HEK293 (cell line): ENCODE data around the gene HSD17B12.

Source experiments
- CTCF ChIA-PET: fragments of 350-600 bp; formaldehyde crosslinking; extraction: SDS; loops from one replicate; lab custom pipeline; 2021; ENCODE audit warnings: antibody characterized with exemption; lab: Yijun Ruan, JAX
- POLR2A ChIA-PET: fragments of 300-600 bp; formaldehyde crosslinking; extraction: SDS; loops from one replicate; lab custom pipeline; 2020; ENCODE audit warnings: antibody characterized with exemption, inconsistent platforms; lab: Yijun Ruan, JAX
- H3K27ac ChIP-seq: fragments of 200-500 bp; sonication (Bioruptor generic); 2 replicates; pipeline ENCODE4 v1.5.1; 2014; ENCODE audit warnings: low read depth, low read length, control low read depth, inconsistent platforms; ENCODE audit errors: extremely low read depth
- H3K36me3 ChIP-seq, 2 experiments: fragments of 200-500 bp in 1 of 2; sonication (Bioruptor generic) in 1 of 2; 1 replicate in 1 of 2; 2 replicates in 1 of 2; pipeline ENCODE4 v1.5.1; 2014 to 2017; ENCODE audit warnings: inconsistent platforms in 2 of 2, low read length in 2 of 2; ENCODE audit not compliant: control insufficient read depth in 2 of 2, insufficient read depth in 1 of 2
- H3K4me1 ChIP-seq: fragments of 200-500 bp; sonication (Bioruptor generic); 2 replicates; pipeline ENCODE4 v1.5.1; 2014; ENCODE audit warnings: mild to moderate bottlenecking, low read length, inconsistent platforms; ENCODE audit not compliant: control insufficient read depth, insufficient read depth
- H3K4me3 ChIP-seq: 2 replicates; pipeline ENCODE4 v1.5.1; 2011; ENCODE audit warnings: low read depth, mild to moderate bottlenecking, control low read depth, low read length, moderate library complexity
- H3K9me3 ChIP-seq: fragments of 200-500 bp; sonication (Bioruptor generic); 2 replicates; pipeline ENCODE4 v1.5.1; 2014; ENCODE audit warnings: low read depth, low read length, inconsistent platforms; ENCODE audit not compliant: control insufficient read depth, insufficient read depth
- GFI1B ChIP-seq: fragments of 450-650 bp; formaldehyde crosslinking; IDR thresholded peaks from 2 replicates; pipeline ENCODE4 v1.5.1; 2016; ENCODE audit warnings: missing biosample characterization, missing genetic modification characterization
- GLIS1 ChIP-seq: fragments of 450-650 bp; formaldehyde crosslinking; IDR thresholded peaks from 2 replicates; pipeline ENCODE4 v1.5.1; 2016; ENCODE audit warnings: missing biosample characterization, missing genetic modification characterization
- HOXA7 ChIP-seq: sonication (generic); formaldehyde crosslinking; IDR thresholded peaks from 2 replicates; pipeline ENCODE4 v1.8.1; 2022; ENCODE audit warnings: missing genetic modification reagents, borderline replicate concordance
- HOXC10 ChIP-seq: sonication (generic); formaldehyde crosslinking; IDR thresholded peaks from 2 replicates; pipeline ENCODE4 v1.8.1; 2023; ENCODE audit warnings: mild to moderate bottlenecking, missing genetic modification reagents
- IKZF3 ChIP-seq: fragments of 450-650 bp; IDR thresholded peaks from 2 replicates; pipeline ENCODE4 v1.5.0; 2018; ENCODE audit warnings: missing biosample characterization, mild to moderate bottlenecking, missing genetic modification characterization, moderate library complexity
- KLF10 ChIP-seq: fragments of 450-650 bp; IDR thresholded peaks from 2 replicates; pipeline ENCODE4 v1.5.1; 2018; ENCODE audit warnings: missing biosample characterization, mild to moderate bottlenecking, missing genetic modification characterization
- RBAK ChIP-seq: fragments of 450-650 bp; formaldehyde crosslinking; IDR thresholded peaks from 2 replicates; pipeline ENCODE4 v1.5.1; 2016; ENCODE audit warnings: missing biosample characterization, missing genetic modification characterization
- REST ChIP-seq: fragments of 450-650 bp; formaldehyde crosslinking; IDR thresholded peaks from 2 replicates; pipeline ENCODE4 v1.5.1; 2016; ENCODE audit warnings: missing biosample characterization, missing genetic modification characterization
- SALL2 ChIP-seq: fragments of 450-650 bp; formaldehyde crosslinking; IDR thresholded peaks from 2 replicates; pipeline ENCODE4 v1.5.0; 2017; ENCODE audit warnings: missing biosample characterization, mild to moderate bottlenecking, missing genetic modification characterization, borderline replicate concordance
- SCRT2 ChIP-seq: fragments of 450-650 bp; formaldehyde crosslinking; IDR thresholded peaks from 2 replicates; pipeline ENCODE4 v1.5.1; 2016; ENCODE audit warnings: missing biosample characterization, missing genetic modification characterization
- ZBTB20 ChIP-seq: fragments of 450-650 bp; formaldehyde crosslinking; IDR thresholded peaks from 2 replicates; pipeline ENCODE4 v1.5.1; 2016; ENCODE audit warnings: missing biosample characterization, missing genetic modification characterization
- ZFP41 ChIP-seq: fragments of 450-650 bp; formaldehyde crosslinking; IDR thresholded peaks from 2 replicates; pipeline ENCODE4 v1.5.1; 2016; ENCODE audit warnings: missing biosample characterization, missing genetic modification characterization, borderline replicate concordance
- ZIC2 ChIP-seq: fragments of 450-650 bp; formaldehyde crosslinking; IDR thresholded peaks from 2 replicates; pipeline ENCODE4 v1.5.1; 2016; ENCODE audit warnings: missing biosample characterization, missing genetic modification characterization
- ZNF202 ChIP-seq: fragments of 450-650 bp; formaldehyde crosslinking; IDR thresholded peaks from 2 replicates; pipeline ENCODE4 v1.5.1; 2016; ENCODE audit warnings: missing biosample characterization, missing genetic modification characterization, borderline replicate concordance
- ZNF23 ChIP-seq: fragments of 450-650 bp; formaldehyde crosslinking; IDR thresholded peaks from 2 replicates; pipeline ENCODE4 v1.5.1; 2016; ENCODE audit warnings: missing biosample characterization, missing genetic modification characterization, borderline replicate concordance
- ZNF239 ChIP-seq: fragments of 450-650 bp; formaldehyde crosslinking; IDR thresholded peaks from 2 replicates; pipeline ENCODE4 v1.5.1; 2016; ENCODE audit warnings: missing biosample characterization, missing genetic modification characterization
- ZNF292 ChIP-seq: fragments of 450-650 bp; formaldehyde crosslinking; IDR thresholded peaks from 2 replicates; pipeline ENCODE4 v1.5.1; 2016; ENCODE audit warnings: low read depth, missing biosample characterization, missing genetic modification characterization, borderline replicate concordance
- ZNF302 ChIP-seq: fragments of 450-650 bp; formaldehyde crosslinking; IDR thresholded peaks from 2 replicates; pipeline ENCODE4 v1.5.1; 2016; ENCODE audit warnings: missing biosample characterization, missing genetic modification characterization, low read depth
- ZNF335 ChIP-seq: fragments of 450-650 bp; formaldehyde crosslinking; conservative IDR thresholded peaks from 2 replicates; pipeline ENCODE4 v1.5.1; 2016; ENCODE audit warnings: missing biosample characterization, missing genetic modification characterization
- ZNF433 ChIP-seq: fragments of 450-650 bp; formaldehyde crosslinking; IDR thresholded peaks from 2 replicates; pipeline ENCODE4 v1.5.1; 2016; ENCODE audit warnings: missing biosample characterization, missing genetic modification characterization, low read depth
- ZNF521 ChIP-seq: fragments of 450-650 bp; formaldehyde crosslinking; IDR thresholded peaks from 2 replicates; pipeline ENCODE4 v1.5.1; 2017; ENCODE audit warnings: missing biosample characterization, mild to moderate bottlenecking, missing genetic modification characterization
- ZNF529 ChIP-seq: fragments of 450-650 bp; formaldehyde crosslinking; IDR thresholded peaks from 2 replicates; pipeline ENCODE4 v1.5.1; 2017; ENCODE audit warnings: missing genetic modification characterization, missing biosample characterization; ENCODE audit not compliant: insufficient replicate concordance
- ZNF580 ChIP-seq: fragments of 450-650 bp; formaldehyde crosslinking; IDR thresholded peaks from 2 replicates; pipeline ENCODE4 v1.5.1; 2016; ENCODE audit warnings: missing biosample characterization, missing genetic modification characterization
- ZNF623 ChIP-seq: fragments of 450-650 bp; formaldehyde crosslinking; IDR thresholded peaks from 2 replicates; pipeline ENCODE4 v1.5.1; 2016; ENCODE audit warnings: missing biosample characterization, missing genetic modification characterization
- ZNF626 ChIP-seq: fragments of 450-650 bp; sonication (Bioruptor Pico); formaldehyde crosslinking; IDR thresholded peaks from 2 replicates; pipeline ENCODE4 v1.5.1; 2018; ENCODE audit warnings: missing biosample characterization, missing genetic modification characterization, inconsistent platforms
- ZNF654 ChIP-seq: fragments of 450-650 bp; formaldehyde crosslinking; IDR thresholded peaks from 2 replicates; pipeline ENCODE4 v1.5.1; 2016; ENCODE audit warnings: low read depth, missing biosample characterization, missing genetic modification characterization
- ZNF777 ChIP-seq: fragments of 450-650 bp; formaldehyde crosslinking; IDR thresholded peaks from 2 replicates; pipeline ENCODE4 v1.5.1; 2017; ENCODE audit warnings: missing biosample characterization, missing genetic modification characterization, borderline replicate concordance
- ZNF830 ChIP-seq: fragments of 450-650 bp; IDR thresholded peaks from 2 replicates; pipeline ENCODE4 v1.5.0; 2018; ENCODE audit warnings: missing biosample characterization, missing genetic modification characterization, low read depth, mild to moderate bottlenecking, moderate library complexity
- ZSCAN23 ChIP-seq: fragments of 450-650 bp; formaldehyde crosslinking; IDR thresholded peaks from 2 replicates; pipeline ENCODE4 v1.5.1; 2016; ENCODE audit warnings: missing biosample characterization, missing genetic modification characterization
- TF ChIP-seq, protein P1 (sequence below): fragments of 450-650 bp; formaldehyde crosslinking; optimal IDR thresholded peaks from 2 replicates; pipeline ENCODE3; 2016; ENCODE audit warnings: missing biosample characterization, mild to moderate bottlenecking, missing genetic modification characterization
- TF ChIP-seq, protein P2 (sequence below): fragments of 450-650 bp; formaldehyde crosslinking; IDR thresholded peaks from 2 replicates; pipeline ENCODE4 v1.5.1; 2016; ENCODE audit warnings: missing biosample characterization, missing genetic modification characterization, low read depth

The HSD17B12 gene

GRCh38 chr11:43693731-43694130 is 13.2 kb downstream of the HSD17B12 start:
- POLR2A ChIA-PET = no interaction called here
- Histone ChIP-seq H3K4me1 (no peaks in the 10 kb centered on the region), H3K4me3 (no peak overlapping the region)

GRCh38 chr11:43694477-43694876 is 13.9 kb downstream of the HSD17B12 start:
- H3K27ac ChIP-seq = no peak overlapping the region
- H3K36me3 ChIP-seq = peaks cover 0 to 14% of the 10 kb centered on the region in 2 experiments; a peak in 2 of 3 replicates
- ChIA-PET CTCF (interaction anchor here (0.6 to 1.0 kb wide), 2 partner anchors 56 to 127 kb away, joined by 3 to 4 read pairs; no protein-coding TSS in a partner anchor), POLR2A (no interaction called here)
- H3K4me3 ChIP-seq = no peak overlapping the region
- H3K4me1 ChIP-seq = no peaks in the 10 kb centered on the region
- no peaks in the 10 kb centered on the region for H3K9me3 ChIP-seq
- TF ChIP-seq, protein P1, sequence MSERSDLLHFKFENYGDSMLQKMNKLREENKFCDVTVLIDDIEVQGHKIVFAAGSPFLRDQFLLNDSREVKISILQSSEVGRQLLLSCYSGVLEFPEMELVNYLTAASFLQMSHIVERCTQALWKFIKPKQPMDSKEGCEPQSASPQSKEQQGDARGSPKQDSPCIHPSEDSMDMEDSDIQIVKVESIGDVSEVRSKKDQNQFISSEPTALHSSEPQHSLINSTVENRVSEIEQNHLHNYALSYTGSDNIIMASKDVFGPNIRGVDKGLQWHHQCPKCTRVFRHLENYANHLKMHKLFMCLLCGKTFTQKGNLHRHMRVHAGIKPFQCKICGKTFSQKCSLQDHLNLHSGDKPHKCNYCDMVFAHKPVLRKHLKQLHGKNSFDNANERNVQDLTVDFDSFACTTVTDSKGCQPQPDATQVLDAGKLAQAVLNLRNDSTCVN (tag by site-specific recombination) = no peak
- TF ChIP-seq ZNF202 (no peak), REST (tag by site-specific recombination) (no peak), ZNF529 (tag by site-specific recombination) (no peak), RBAK (no peak), HOXA7 (CRISPR knock-in tag) (no peak), ZNF433 (tag by site-specific recombination) (no peak), GLIS1 (tag by site-specific recombination) (no peak), ZNF521 (tag by site-specific recombination) (no peak), ZNF292 (tag by site-specific recombination) (no peak), ZNF623 (tag by site-specific recombination) (no peak), ZSCAN23 (no peak), ZNF239 (tag by site-specific recombination) (no peak), ZIC2 (tag by site-specific recombination) (no peak), ZNF626 (tag by site-specific recombination) (no peak), KLF10 (tag by site-specific recombination) (no peak), SALL2 (tag by site-specific recombination) (no peak), ZNF335 (tag by site-specific recombination) (no peak)

More at GRCh38 chr11:43693731-43694130, 13.2 kb downstream of the HSD17B12 start:
- CTCF ChIA-PET = interaction anchor here (1.0 kb wide), 1 partner anchor 127 kb away, joined by 4 read pairs; no protein-coding TSS in a partner anchor
- no peak for TF ChIP-seq HOXC10 (CRISPR knock-in tag)
- TF ChIP-seq, protein P1 (tag by site-specific recombination) = no peak
- TF ChIP-seq ZFP41 (tag by site-specific recombination) = no peak
- no peak for TF ChIP-seq ZNF292 (tag by site-specific recombination)
- no peak for TF ChIP-seq ZNF580 (tag by site-specific recombination)
- TF ChIP-seq SCRT2 = no peak
- TF ChIP-seq IKZF3 = no peak
- no peak for TF ChIP-seq ZNF23 (tag by site-specific recombination)
- TF ChIP-seq ZNF302 (tag by site-specific recombination) = no peak
- no peak for TF ChIP-seq ZNF830 (tag by site-specific recombination)
- TF ChIP-seq ZNF529 (tag by site-specific recombination) = no peak
- no peak for TF ChIP-seq ZNF239 (tag by site-specific recombination)
- no peak for TF ChIP-seq GFI1B (tag by site-specific recombination)
- no peak for TF ChIP-seq ZBTB20 (tag by site-specific recombination)
- TF ChIP-seq, protein P2, sequence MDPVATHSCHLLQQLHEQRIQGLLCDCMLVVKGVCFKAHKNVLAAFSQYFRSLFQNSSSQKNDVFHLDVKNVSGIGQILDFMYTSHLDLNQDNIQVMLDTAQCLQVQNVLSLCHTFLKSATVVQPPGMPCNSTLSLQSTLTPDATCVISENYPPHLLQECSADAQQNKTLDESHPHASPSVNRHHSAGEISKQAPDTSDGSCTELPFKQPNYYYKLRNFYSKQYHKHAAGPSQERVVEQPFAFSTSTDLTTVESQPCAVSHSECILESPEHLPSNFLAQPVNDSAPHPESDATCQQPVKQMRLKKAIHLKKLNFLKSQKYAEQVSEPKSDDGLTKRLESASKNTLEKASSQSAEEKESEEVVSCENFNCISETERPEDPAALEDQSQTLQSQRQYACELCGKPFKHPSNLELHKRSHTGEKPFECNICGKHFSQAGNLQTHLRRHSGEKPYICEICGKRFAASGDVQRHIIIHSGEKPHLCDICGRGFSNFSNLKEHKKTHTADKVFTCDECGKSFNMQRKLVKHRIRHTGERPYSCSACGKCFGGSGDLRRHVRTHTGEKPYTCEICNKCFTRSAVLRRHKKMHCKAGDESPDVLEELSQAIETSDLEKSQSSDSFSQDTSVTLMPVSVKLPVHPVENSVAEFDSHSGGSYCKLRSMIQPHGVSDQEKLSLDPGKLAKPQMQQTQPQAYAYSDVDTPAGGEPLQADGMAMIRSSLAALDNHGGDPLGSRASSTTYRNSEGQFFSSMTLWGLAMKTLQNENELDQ (tag by site-specific recombination) = no peak
- no peak for TF ChIP-seq ZNF654
- TF ChIP-seq ZNF777 (tag by site-specific recombination) = no peak
- H3K9me3 ChIP-seq = no peaks in the 10 kb centered on the region
- H3K27ac ChIP-seq = no peak overlapping the region
- peaks cover 0 to 14% of the 10 kb centered on the region in 2 experiments; a peak in 2 of 3 replicates for H3K36me3 ChIP-seq
